Lower leg skin (tissue), 3 donors: ENCODE results near the gene SLCO2B1.

Source experiments
- CTCF ChIP-seq, 3 donors: fragments of 450-650 bp; IDR thresholded peaks; one replicate each; pipeline ENCODE4 v1.5.1; 2016; ENCODE audit warnings: antibody characterized with exemption in 3 of 3, mild to moderate bottlenecking in 3 of 3, moderate library complexity in 2 of 3
- POLR2A ChIP-seq, 2 donors: fragments of 450-650 bp; IDR thresholded peaks; one replicate each; pipeline ENCODE4 v1.6.1; 2016 to 2017; ENCODE audit warnings: antibody characterized with exemption in 2 of 2, mild to moderate bottlenecking in 1 of 2, moderate library complexity in 1 of 2

GRCh38 chr11:75185866-75186265, 35.0 kb downstream of the SLCO2B1 start:
- TF ChIP-seq CTCF (IDR thresholded peaks at IDR 0.05) (no peak), POLR2A (IDR thresholded peaks at IDR 0.05) (no peak)
